HG03571 (cell line): Measurements from ENCODE around the gene TOLLIP.
"Not testable (repeated sequence)": the region's sequence is repeated elsewhere in the genome, so short reads cannot be mapped to it uniquely, and the experiment has no call there.

ENCODE experiments used
- ATAC-seq: cut with Tn5 transposase; IDR thresholded peaks from one replicate; pipeline ENCODE4 v1.9.1; 2021; ENCODE audit not compliant: unreplicated experiment

TOLLIP gene

GRCh38 chr11:1252371-1253102 is 56.9 kb downstream of the TOLLIP start:
- ATAC-seq: no peak

- no peak for ATAC-seq
Measured at GRCh38 chr11:1251236-1251770, 58.1 kb downstream of the TOLLIP start.

GRCh38 chr11:1250411-1250810 is 59.0 kb downstream of the TOLLIP start:
- ATAC-seq: not testable (repeated sequence)

GRCh38 chr11:1248951-1249350 is 60.5 kb downstream of the TOLLIP start:
- ATAC-seq: not testable (repeated sequence)

- not testable (repeated sequence) for ATAC-seq
Measured at GRCh38 chr11:1247026-1247425, 62.4 kb downstream of the TOLLIP start.

GRCh38 chr11:1246301-1246700 is 63.1 kb downstream of the TOLLIP start:
- not testable (repeated sequence) for ATAC-seq

- ATAC-seq: not testable (repeated sequence)
Measured at GRCh38 chr11:1245717-1246116, 63.7 kb downstream of the TOLLIP start.

- ATAC-seq: not testable (repeated sequence)
Measured at GRCh38 chr11:1244557-1244956, 64.9 kb downstream of the TOLLIP start.

GRCh38 chr11:1243521-1243920 is 65.9 kb downstream of the TOLLIP start:
- ATAC-seq: not testable (repeated sequence)

GRCh38 chr11:1242751-1243150 is 66.7 kb downstream of the TOLLIP start:
- ATAC-seq: not testable (repeated sequence)

GRCh38 chr11:1242289-1242688 is 67.1 kb downstream of the TOLLIP start:
- no peak for ATAC-seq

- no peak for ATAC-seq
Measured at GRCh38 chr11:1241706-1242105, 67.7 kb downstream of the TOLLIP start.

- ATAC-seq: no peak
Measured at GRCh38 chr11:1240771-1241170, 68.7 kb downstream of the TOLLIP start.

- no peak for ATAC-seq
Measured at GRCh38 chr11:1239596-1240205, 69.7 kb downstream of the TOLLIP start.

GRCh38 chr11:1238767-1239595 is 70.5 kb downstream of the TOLLIP start:
- ATAC-seq: no peak

- ATAC-seq: no peak
Measured at GRCh38 chr11:1237851-1238250, 71.6 kb downstream of the TOLLIP start.

GRCh38 chr11:1237128-1237580 is 72.3 kb downstream of the TOLLIP start:
- ATAC-seq: no peak

GRCh38 chr11:1236316-1237127 is 72.9 kb downstream of the TOLLIP start:
- ATAC-seq: no peak

- ATAC-seq: no peak
Measured at GRCh38 chr11:1235901-1236315, 73.5 kb downstream of the TOLLIP start.

GRCh38 chr11:1235306-1235900 is 74.0 kb downstream of the TOLLIP start:
- ATAC-seq: no peak
